Measurements from ENCODE around the gene TOX2. TPM values are rescaled to one million over a fixed set of nuclear protein-coding genes. Genes with fewer than 3 reads are reported as not detected.

The TOX2 gene
- total RNA-seq, 1 experiment from 2014 or later: 6.2 TPM

DNA sequence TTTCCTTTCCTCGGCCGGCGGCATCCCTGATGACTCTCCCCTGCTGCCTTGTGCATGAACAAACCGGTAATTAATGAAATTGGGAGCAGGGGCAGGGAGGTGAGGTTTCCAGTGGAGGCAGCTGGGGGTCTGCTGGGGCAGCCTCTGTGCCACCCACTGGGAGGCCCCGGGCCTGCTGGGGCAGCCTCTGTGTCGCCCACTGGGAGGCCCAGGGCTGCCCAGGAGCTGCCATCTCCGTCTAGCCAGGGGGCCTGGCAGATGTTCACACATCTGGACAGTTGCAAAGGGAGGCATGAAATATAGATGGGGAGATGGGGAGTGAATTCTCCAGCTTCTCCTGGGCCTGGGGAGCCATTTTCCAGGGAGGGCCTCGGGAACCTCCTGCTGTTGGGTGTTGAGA is 33.8 kb downstream of the TOX2 start:
- peaks cover 19% of the 10 kb centered on the region; the same call in 1 of the 2 replicates for H3K36me3 ChIP-seq
- H3K9me3 ChIP-seq (replicated peaks): no peaks in the 10 kb centered on the region
- no peak for DNase-seq (ENCODE audit: low read depth in 1 of 2, low spot score in 2 of 2)
- H3K4me1 ChIP-seq (replicated peaks): peaks cover 36% of the 10 kb centered on the region
- H3K4me3 ChIP-seq: no peak overlapping the region
- no peaks in the 10 kb centered on the region for H3K27me3 ChIP-seq (replicated peaks)
- H3K27ac ChIP-seq: no peak overlapping the region

- Histone ChIP-seq H3K27ac (no peak overlapping the region), H3K36me3 (peaks cover 19% of the 10 kb centered on the region; the same call in 1 of the 2 replicates), H3K9me3 (replicated peaks) (no peaks in the 10 kb centered on the region), H3K4me1 (replicated peaks) (peaks cover 40% of the 10 kb centered on the region), H3K27me3 (replicated peaks) (no peaks in the 10 kb centered on the region), H3K4me3 (no peak overlapping the region)
- DNase-seq (ENCODE audit: low read depth in 1 of 2, low spot score in 2 of 2): no peak
Measured at GRCh38 chr20:43949248-43949647, 34.6 kb downstream of the TOX2 start.

GRCh38 chr20:43949741-43950618 is 35.3 kb downstream of the TOX2 start:
- no peak for DNase-seq (ENCODE audit: low read depth in 1 of 2, low spot score in 2 of 2)
- no peak overlapping the region for H3K27ac ChIP-seq
- H3K27me3 ChIP-seq (replicated peaks): no peaks in the 10 kb centered on the region

GRCh38 chr20:43953919-43954592 is 39.4 kb downstream of the TOX2 start:
- Histone ChIP-seq H3K4me1 (replicated peaks) (peaks cover 64% of the 10 kb centered on the region), H3K9me3 (replicated peaks) (no peaks in the 10 kb centered on the region), H3K4me3 (no peak overlapping the region), H3K27ac (peak overlapping the region; percentile 77), H3K27me3 (replicated peaks) (no peaks in the 10 kb centered on the region), H3K36me3 (peaks cover 17% of the 10 kb centered on the region)
- no peak for DNase-seq (ENCODE audit: low read depth in 1 of 2, low spot score in 2 of 2)

More at GRCh38 chr20:43949741-43950618, 35.3 kb downstream of the TOX2 start:
- Histone ChIP-seq H3K4me1 (replicated peaks) (peaks cover 47% of the 10 kb centered on the region), H3K36me3 (peaks cover 19% of the 10 kb centered on the region; the same call in 1 of the 2 replicates), H3K9me3 (replicated peaks) (no peaks in the 10 kb centered on the region), H3K4me3 (no peak overlapping the region)

DNA sequence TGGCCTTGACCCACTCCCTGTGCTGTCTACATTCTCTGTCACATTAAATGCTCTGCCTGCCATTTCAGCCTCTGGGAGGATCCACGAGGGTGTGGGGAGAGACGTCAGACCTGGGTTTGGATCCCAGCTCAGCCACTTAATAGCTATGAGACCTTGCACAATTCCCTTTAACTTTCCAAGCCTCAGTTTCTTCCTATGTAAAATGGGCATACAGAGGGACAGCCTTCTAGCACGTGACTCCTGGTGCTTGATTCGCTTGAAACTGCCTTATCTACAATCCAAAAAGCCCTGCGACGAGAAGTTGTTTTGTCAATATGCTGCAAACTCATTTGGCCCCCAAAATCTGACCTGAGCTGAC is 40.0 kb downstream of the TOX2 start:
- Histone ChIP-seq H3K4me3 (no peak overlapping the region), H3K27me3 (replicated peaks) (no peaks in the 10 kb centered on the region), H3K9me3 (replicated peaks) (no peaks in the 10 kb centered on the region), H3K36me3 (peaks cover 21% of the 10 kb centered on the region), H3K4me1 (replicated peaks) (peaks cover 70% of the 10 kb centered on the region), H3K27ac (peak overlapping the region; percentile 77)
- DNase-seq (ENCODE audit: low read depth in 1 of 2, low spot score in 2 of 2): no peak

GRCh38 chr20:43955062-43955749 is 40.6 kb downstream of the TOX2 start:
- no peaks in the 10 kb centered on the region for H3K9me3 ChIP-seq (replicated peaks)
- peaks cover 70% of the 10 kb centered on the region for H3K4me1 ChIP-seq (replicated peaks)
- H3K36me3 ChIP-seq: peaks cover 17% of the 10 kb centered on the region
- peak overlapping the region; percentile 77 for H3K27ac ChIP-seq
- peak; percentile 91 to 95 for DNase-seq (ENCODE audit: low read depth in 1 of 2, low spot score in 2 of 2)
- H3K27me3 ChIP-seq (replicated peaks): no peaks in the 10 kb centered on the region
- H3K4me3 ChIP-seq: no peak overlapping the region

GRCh38 chr20:43955750-43956191 is 41.1 kb downstream of the TOX2 start:
- H3K4me1 ChIP-seq (replicated peaks): peaks cover 70% of the 10 kb centered on the region
- no peak overlapping the region for H3K4me3 ChIP-seq
- no peaks in the 10 kb centered on the region for H3K9me3 ChIP-seq (replicated peaks)
- DNase-seq (ENCODE audit: low read depth in 1 of 2, low spot score in 2 of 2): no peak
- H3K36me3 ChIP-seq: peaks cover 13% of the 10 kb centered on the region
- peak overlapping the region; percentile 73 for H3K27ac ChIP-seq
- H3K27me3 ChIP-seq (replicated peaks): no peaks in the 10 kb centered on the region

DNA sequence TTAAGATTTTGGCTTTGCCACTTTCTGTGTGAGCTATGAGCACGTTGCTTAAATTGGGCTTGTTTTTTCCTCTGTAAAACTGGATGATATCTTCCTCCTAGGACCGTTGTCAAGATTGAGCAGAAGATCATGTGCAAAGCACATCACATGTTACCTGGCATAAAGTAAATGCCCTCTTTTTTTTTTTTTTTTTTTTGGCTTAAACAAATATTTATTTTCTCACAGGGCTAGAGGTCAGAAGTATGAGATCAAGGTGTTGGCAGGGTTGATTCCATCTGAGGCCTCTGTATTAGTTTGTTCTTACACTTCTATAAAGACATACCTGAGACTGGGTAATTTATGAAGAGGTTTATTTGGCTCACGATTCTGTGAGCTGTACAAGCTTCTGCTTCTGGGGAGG is 42.7 kb downstream of the TOX2 start:
- H3K4me1 ChIP-seq (replicated peaks): peaks cover 67% of the 10 kb centered on the region
- H3K36me3 ChIP-seq: peaks cover 13% of the 10 kb centered on the region
- DNase-seq (ENCODE audit: low read depth in 1 of 2, low spot score in 2 of 2): no peak
- no peak overlapping the region for H3K27ac ChIP-seq
- H3K9me3 ChIP-seq (replicated peaks): no peaks in the 10 kb centered on the region
- no peak overlapping the region for H3K4me3 ChIP-seq
- no peaks in the 10 kb centered on the region for H3K27me3 ChIP-seq (replicated peaks)

DNA sequence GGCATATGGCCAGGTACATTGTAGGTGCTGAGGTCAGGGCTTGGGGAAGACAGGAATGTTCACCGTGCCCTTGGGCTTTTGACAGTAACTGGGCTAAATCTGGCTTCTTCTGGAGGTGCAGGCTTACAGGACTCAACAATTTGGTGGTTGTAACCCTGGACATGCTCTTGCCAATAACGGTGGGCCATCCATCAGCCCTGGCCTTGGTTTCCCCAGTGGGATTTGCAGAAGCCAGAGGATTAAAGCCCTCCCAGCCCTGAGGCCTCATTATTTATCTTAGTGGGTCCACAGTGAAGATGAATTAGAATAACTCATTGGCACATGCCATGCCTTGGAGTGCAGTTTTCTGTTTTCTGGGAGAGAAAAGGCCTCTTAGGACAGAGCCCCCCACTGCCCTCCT is 44.0 kb downstream of the TOX2 start:
- Histone ChIP-seq H3K4me1 (replicated peaks) (peaks cover 61% of the 10 kb centered on the region), H3K27ac (no peak overlapping the region), H3K4me3 (no peak overlapping the region), H3K9me3 (replicated peaks) (no peaks in the 10 kb centered on the region), H3K27me3 (replicated peaks) (no peaks in the 10 kb centered on the region), H3K36me3 (peaks cover 13% of the 10 kb centered on the region)
- no peak for DNase-seq (ENCODE audit: low read depth in 1 of 2, low spot score in 2 of 2)

DNA sequence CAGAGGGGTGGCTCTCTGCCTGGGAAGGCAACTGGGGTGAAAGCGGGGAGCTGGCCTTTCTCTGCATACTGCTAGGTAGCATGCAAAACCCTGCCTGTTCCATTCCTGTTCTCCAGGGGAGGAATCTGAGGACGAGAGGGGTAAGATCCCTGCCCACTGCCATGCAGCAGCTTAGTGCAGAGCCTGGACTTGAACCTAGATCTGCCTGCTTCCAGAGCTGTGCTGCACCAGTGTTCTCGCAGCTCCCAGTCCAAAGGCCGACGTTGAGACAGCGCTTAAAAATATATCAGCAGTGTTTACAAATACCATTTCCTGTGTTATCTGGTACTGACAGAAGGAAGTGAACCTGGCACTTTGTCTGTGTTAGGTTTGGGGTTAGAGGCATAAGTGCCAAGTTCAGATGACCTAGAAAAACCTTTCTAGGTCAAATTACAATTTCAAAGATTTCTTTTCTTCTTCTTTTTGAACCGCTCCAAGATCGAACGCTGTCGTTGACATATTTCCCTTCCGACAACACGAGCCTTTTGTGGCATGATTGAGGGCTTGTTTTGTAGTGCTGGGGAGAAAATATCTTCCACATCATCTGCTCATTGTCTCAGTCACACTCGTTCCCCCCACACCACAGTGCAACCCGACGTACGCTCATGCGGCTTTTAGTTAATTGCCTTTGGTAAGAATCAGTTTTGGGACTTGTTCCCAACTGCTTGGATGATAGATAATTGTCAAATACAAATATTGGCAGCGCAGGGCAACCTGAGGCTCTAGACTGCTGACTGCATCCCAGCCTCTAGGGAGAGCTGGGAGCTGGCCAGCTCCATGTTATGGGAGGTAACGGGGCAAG is 44.6 kb downstream of the TOX2 start:
- Histone ChIP-seq H3K36me3 (peaks cover 13% of the 10 kb centered on the region), H3K27me3 (replicated peaks) (no peaks in the 10 kb centered on the region), H3K4me1 (replicated peaks) (peaks cover 59% of the 10 kb centered on the region), H3K9me3 (replicated peaks) (no peaks in the 10 kb centered on the region), H3K27ac (no peak overlapping the region), H3K4me3 (no peak overlapping the region)
- DNase-seq (ENCODE audit: low read depth in 1 of 2, low spot score in 2 of 2): no peak

- peaks cover 13% of the 10 kb centered on the region for H3K36me3 ChIP-seq
- no peaks in the 10 kb centered on the region for H3K27me3 ChIP-seq (replicated peaks)
- no peak overlapping the region for H3K4me3 ChIP-seq
- no peak for DNase-seq (ENCODE audit: low read depth in 1 of 2, low spot score in 2 of 2)
- H3K9me3 ChIP-seq (replicated peaks): no peaks in the 10 kb centered on the region
- H3K4me1 ChIP-seq (replicated peaks): peaks cover 59% of the 10 kb centered on the region
- no peak overlapping the region for H3K27ac ChIP-seq
Measured at GRCh38 chr20:43959920-43960227, 45.2 kb downstream of the TOX2 start.

DNA sequence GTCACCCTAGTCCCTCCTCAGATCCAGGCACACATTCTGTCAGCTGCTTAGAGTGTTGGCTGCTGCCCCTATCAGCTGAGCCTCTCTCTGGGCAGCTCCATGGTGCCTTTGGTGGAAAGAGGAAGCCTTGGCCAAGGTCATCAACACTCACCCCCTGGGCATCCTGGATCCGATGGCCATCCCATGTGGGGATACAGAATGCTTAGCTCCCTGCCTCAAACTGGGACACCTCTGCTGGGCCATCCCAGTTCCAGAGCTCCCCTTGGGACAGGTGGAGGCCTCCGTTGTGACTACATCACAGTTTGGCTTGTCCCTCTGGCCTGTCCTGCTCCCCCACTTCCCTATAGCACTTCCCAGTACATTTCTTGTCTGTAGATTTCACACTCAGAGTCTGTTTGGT is 45.6 kb downstream of the TOX2 start:
- no peak overlapping the region for H3K4me3 ChIP-seq
- H3K4me1 ChIP-seq (replicated peaks): peaks cover 59% of the 10 kb centered on the region
- no peak overlapping the region for H3K27ac ChIP-seq
- H3K9me3 ChIP-seq (replicated peaks): no peaks in the 10 kb centered on the region
- no peak for DNase-seq (ENCODE audit: low read depth in 1 of 2, low spot score in 2 of 2)
- peaks cover 13% of the 10 kb centered on the region for H3K36me3 ChIP-seq
- no peaks in the 10 kb centered on the region for H3K27me3 ChIP-seq (replicated peaks)

GRCh38 chr20:43961116-43961515 is 46.5 kb downstream of the TOX2 start:
- H3K27me3 ChIP-seq (replicated peaks): no peaks in the 10 kb centered on the region
- H3K36me3 ChIP-seq: peaks cover 13% of the 10 kb centered on the region
- H3K27ac ChIP-seq: no peak overlapping the region
- H3K4me1 ChIP-seq (replicated peaks): peaks cover 52% of the 10 kb centered on the region
- H3K9me3 ChIP-seq (replicated peaks): no peaks in the 10 kb centered on the region
- no peak for DNase-seq (ENCODE audit: low read depth in 1 of 2, low spot score in 2 of 2)
- H3K4me3 ChIP-seq: no peak overlapping the region

Data from SJSA1 (cell line).